H1 (cell line): ENCODE measurements around the gene KIZ. TPM values are rescaled to one million over a fixed set of nuclear protein-coding genes. Genes with fewer than 3 reads are reported as not detected.

Experiments used
- CTCF ChIA-PET: fragments of 300-600 bp; sonication (Branson Sonifier 250); formaldehyde crosslinking; loops from one replicate; lab custom pipeline; 2021; ENCODE audit not compliant: partially characterized antibody; lab: Charles Lee
- POLR2A ChIA-PET: fragments of 300-600 bp; sonication (Branson Sonifier 250); formaldehyde crosslinking; loops from one replicate; lab custom pipeline; 2021; ENCODE audit warnings: inconsistent platforms; ENCODE audit not compliant: partially characterized antibody; lab: Charles Lee
- DNase-seq, 2 experiments: peaks; one replicate each; pipeline versions ENCODE4 v3.0.0 to v3.0.0-alpha.2; 2010 to 2022; ENCODE audit warnings: low spot score in 2 of 2, low read depth in 1 of 2, mixed read lengths in 1 of 2
- FAIRE-seq: peaks from 2 replicates; lab custom pipeline; 2011; peaks lifted over from hg19 to GRCh38; lab: Jason Lieb, UNC
- H2AFZ ChIP-seq: 2 replicates; pipeline ENCODE4 v1.8.1; 2012; ENCODE audit warnings: low read length, inconsistent platforms
- H2AK5ac ChIP-seq: 2 replicates; pipeline ENCODE4 v1.6.1; 2013; ENCODE audit warnings: low read depth, low read length
- H2BK120ac ChIP-seq: replicated peaks from 2 replicates; pipeline ENCODE3; 2013; ENCODE audit warnings: low read depth, low read length, inconsistent platforms
- H2BK12ac ChIP-seq: 2 replicates; pipeline ENCODE4 v1.6.1; 2013; ENCODE audit warnings: low read depth, low read length
- H2BK15ac ChIP-seq: 2 replicates; pipeline ENCODE4 v1.6.1; 2013; ENCODE audit warnings: low read length
- H2BK20ac ChIP-seq: 2 replicates; pipeline ENCODE4 v1.6.1; 2013; ENCODE audit warnings: low read length
- H2BK5ac ChIP-seq: 2 replicates; pipeline ENCODE4 v1.6.1; 2013; ENCODE audit warnings: low read depth, low read length
- H3K14ac ChIP-seq: 2 replicates; pipeline ENCODE4 v1.6.1; 2013; ENCODE audit warnings: inconsistent platforms; ENCODE audit not compliant: insufficient read length
- H3K18ac ChIP-seq: 2 replicates; pipeline ENCODE4 v1.6.1; 2013; ENCODE audit warnings: low read length; ENCODE audit errors: extremely low read depth
- H3K23ac ChIP-seq: 2 replicates; pipeline ENCODE4 v1.6.1; 2013; ENCODE audit warnings: inconsistent platforms; ENCODE audit not compliant: insufficient read length
- H3K23me2 ChIP-seq: 2 replicates; pipeline ENCODE4 v1.6.1; 2013; ENCODE audit warnings: low read depth, low read length
- H3K27ac ChIP-seq: 2 replicates; pipeline ENCODE4 v1.6.1; 2011; ENCODE audit warnings: low read depth, low read length, inconsistent platforms
- H3K27me3 ChIP-seq, 4 experiments: replicated peaks in 1 of 4; 1 replicate in 1 of 4; 2 replicates in 3 of 4; pipeline versions ENCODE4 v1.6.1 to v1.8.1; 2011 to 2013; ENCODE audit warnings: low read length in 3 of 4, mild to moderate bottlenecking in 3 of 4, inconsistent platforms in 2 of 4, mixed read lengths in 2 of 4, moderate library complexity in 1 of 4; ENCODE audit not compliant: control insufficient read depth in 3 of 4, insufficient read depth in 3 of 4; ENCODE audit errors: extremely low read depth in 1 of 4
- H3K36me3 ChIP-seq, 4 experiments: 2 replicates each; pipeline versions ENCODE4 v1.6.1 to v1.8.1; 2011 to 2013; ENCODE audit warnings: mild to moderate bottlenecking in 4 of 4, low read length in 3 of 4, moderate library complexity in 2 of 4, control low read depth in 1 of 4, inconsistent platforms in 1 of 4; ENCODE audit not compliant: insufficient read depth in 4 of 4, control insufficient read depth in 2 of 4
- H3K4ac ChIP-seq: replicated peaks from 2 replicates; pipeline ENCODE3; 2013; ENCODE audit warnings: low read length, low read depth, mixed read lengths, inconsistent platforms; ENCODE audit not compliant: insufficient read length
- H3K4me1 ChIP-seq, 4 experiments: replicated peaks in 1 of 4; 1 replicate in 1 of 4; 2 replicates in 3 of 4; pipeline versions ENCODE4 v1.6.1 to v1.8.1; 2011 to 2013; ENCODE audit warnings: low read length in 3 of 4, inconsistent platforms in 2 of 4, mixed read lengths in 1 of 4; ENCODE audit not compliant: insufficient read depth in 4 of 4, control insufficient read depth in 3 of 4
- H3K4me2 ChIP-seq, 2 experiments: 2 replicates each; pipeline versions ENCODE4 v1.6.1 to v1.8.1; 2011 to 2013; ENCODE audit warnings: low read depth in 2 of 2, low read length in 2 of 2, control low read depth in 1 of 2, inconsistent platforms in 1 of 2, mild to moderate bottlenecking in 1 of 2; ENCODE audit not compliant: insufficient read depth in 1 of 2
- H3K4me3 ChIP-seq, 4 experiments: fragments of 200-600, 300-600 bp in 1 of 4; sonication (generic), shearing (Covaris generic), sonication (Bioruptor Twin) in 1 of 4; 2 replicates each; pipeline versions ENCODE4 v1.5.1 to v1.8.1; 2011 to 2016; ENCODE audit warnings: low read length in 4 of 4, low read depth in 3 of 4, control low read depth in 2 of 4, inconsistent platforms in 2 of 4, mild to moderate bottlenecking in 2 of 4, mixed read lengths in 1 of 4, moderate library complexity in 1 of 4; ENCODE audit not compliant: insufficient read depth in 2 of 4; ENCODE audit errors: extremely low read depth in 1 of 4
- H3K56ac ChIP-seq: replicated peaks from 2 replicates; pipeline ENCODE3; 2013; ENCODE audit warnings: low read depth, mild to moderate bottlenecking, mixed read lengths, low read length, inconsistent platforms; ENCODE audit not compliant: insufficient read length
- H3K79me1 ChIP-seq: 2 replicates; pipeline ENCODE4 v1.6.1; 2013; ENCODE audit warnings: low read depth, low read length, control low read depth
- H3K79me2 ChIP-seq, 2 experiments: 2 replicates each; pipeline versions ENCODE4 v1.6.1 to v1.8.1; 2012 to 2013; ENCODE audit warnings: low read length in 2 of 2, mild to moderate bottlenecking in 2 of 2, inconsistent platforms in 1 of 2; ENCODE audit not compliant: insufficient read depth in 2 of 2, control insufficient read depth in 1 of 2
- H3K9ac ChIP-seq, 4 experiments: replicated peaks in 1 of 4; 1 replicate in 1 of 4; 2 replicates in 3 of 4; pipeline versions ENCODE4 v1.6.1 to v1.8.1; 2011 to 2013; ENCODE audit warnings: low read depth in 3 of 4, low read length in 3 of 4, control low read depth in 2 of 4, mild to moderate bottlenecking in 2 of 4, moderate library complexity in 2 of 4, inconsistent platforms in 1 of 4; ENCODE audit errors: extremely low read depth in 1 of 4
- H3K9me3 ChIP-seq, 2 experiments: 2 replicates each; pipeline versions ENCODE4 v1.6.1 to v1.8.1; 2012 to 2013; ENCODE audit warnings: mild to moderate bottlenecking in 2 of 2, moderate library complexity in 2 of 2, control low read depth in 1 of 2, inconsistent platforms in 1 of 2, low read depth in 1 of 2, low read length in 1 of 2, mixed read lengths in 1 of 2; ENCODE audit not compliant: insufficient read depth in 2 of 2
- H4K20me1 ChIP-seq, 2 experiments: replicated peaks in 1 of 2; 2 replicates each; pipeline versions ENCODE3 to v1.8.1; 2011 to 2013; ENCODE audit warnings: inconsistent platforms in 2 of 2, low read length in 2 of 2, mild to moderate bottlenecking in 1 of 2; ENCODE audit not compliant: insufficient read depth in 2 of 2, control insufficient read depth in 1 of 2
- H4K5ac ChIP-seq: 2 replicates; pipeline ENCODE4 v1.6.1; 2013; ENCODE audit warnings: low read length, low read depth, mixed read lengths, inconsistent platforms; ENCODE audit not compliant: insufficient read length
- H4K8ac ChIP-seq: 2 replicates; pipeline ENCODE4 v1.8.0; 2013; ENCODE audit warnings: mild to moderate bottlenecking, moderate library complexity, low read length, inconsistent platforms; ENCODE audit not compliant: insufficient read depth; ENCODE audit errors: extremely low read depth
- H4K91ac ChIP-seq: replicated peaks from 2 replicates; pipeline ENCODE3; 2013; ENCODE audit warnings: low read length, mixed read lengths, inconsistent platforms; ENCODE audit not compliant: insufficient read length
- CBX5 ChIP-seq: fragments of 300-800, 300-1000 bp; sonication (generic); IDR thresholded peaks from 2 replicates; pipeline ENCODE4 v1.7.1; 2016; ENCODE audit warnings: antibody characterized with exemption, low read length, low read depth
- CHD2 ChIP-seq: IDR thresholded peaks from 2 replicates; pipeline ENCODE4 v1.6.1; 2012; ENCODE audit warnings: low read length, improper control_type of control experiment
- CTBP2 ChIP-seq: IDR thresholded peaks from 2 replicates; pipeline ENCODE4 v1.7.0; 2011; ENCODE audit warnings: borderline replicate concordance, mild to moderate bottlenecking, moderate library complexity, mixed read lengths, low read length; ENCODE audit not compliant: insufficient read depth, insufficient read length
- RNF2 ChIP-seq: fragments of 200-900, 300-1000 bp; sonication (generic); IDR thresholded peaks from 2 replicates; pipeline ENCODE4 v1.7.1; 2016; ENCODE audit warnings: borderline replicate concordance, low read depth, mild to moderate bottlenecking, antibody characterized with exemption, low read length; ENCODE audit not compliant: poor library complexity, severe bottlenecking; ENCODE audit errors: missing control alignments
- SP2 ChIP-seq: IDR thresholded peaks from 2 replicates; pipeline ENCODE4 v1.6.1; 2012; ENCODE audit warnings: mild to moderate bottlenecking, low read length, inconsistent platforms
- SRF ChIP-seq: IDR thresholded peaks from 2 replicates; pipeline ENCODE4 v1.6.1; 2011; ENCODE audit warnings: mild to moderate bottlenecking, low read depth, low read length, moderate library complexity
- TBP ChIP-seq: IDR thresholded peaks from 2 replicates; pipeline ENCODE4 v1.6.1; 2011; ENCODE audit warnings: low read depth, low read length, improper control_type of control experiment
- TEAD4 ChIP-seq: IDR thresholded peaks from 2 replicates; pipeline ENCODE4 v1.6.1; 2012; ENCODE audit warnings: low read depth, low read length, inconsistent platforms, mixed read lengths
- WGBS, 2 experiments: shearing (Covaris generic) in 1 of 2; methylation state at CpG; one replicate each; pipeline versions ENCODE4 v1.1.6 to v1.1.7; 2013 to 2015; ENCODE audit warnings: low lambda C conversion rate in 2 of 2, mixed read lengths in 2 of 2, inconsistent platforms in 1 of 2, low coverage in 1 of 2, missing lambda C conversion rate in 1 of 2; ENCODE audit not compliant: insufficient replicate concordance in 2 of 2, insufficient coverage in 1 of 2, insufficient read length in 1 of 2; ENCODE audit errors: extremely low coverage in 1 of 2, missing lambda C conversion rate in 1 of 2; 5-methylcytosine and 5-hydroxymethylcytosine counted together
- polyA plus RNA-seq, 7 experiments: library from polyadenylated mRNA; depleted of rRNA in 3 of 7; stranded (reverse) in 5 of 7; unstranded in 2 of 7; fragments of >200 nt in 5 of 7; fragments of 200-250 nt in 2 of 7; gene quantifications; 1 replicate in 5 of 7; 2 replicates in 1 of 7; 4 replicates in 1 of 7; pipeline versions ENCODE4 v1.2.1 to v1.2.3, GENCODE V29; 2011 to 2013; ENCODE audit warnings: missing spikeins in 2 of 7, mixed read lengths in 2 of 7
- total RNA-seq: library from RNA; stranded (reverse); fragmentation: NEBNext Ultra II Directional; extraction: Animal tissue kit (Norgen Biotek cat#: 25700); gene quantifications from 2 replicates; pipeline ENCODE4 v1.2.1, GENCODE V29; 2021
- TF ChIP-seq, protein P1 (sequence below): IDR thresholded peaks from 2 replicates; pipeline ENCODE4 v1.6.1; 2011; ENCODE audit warnings: low read length, improper control_type of control experiment
- TF ChIP-seq, protein P2 (sequence below): IDR thresholded peaks from 2 replicates; pipeline ENCODE4 v1.6.1; 2011; ENCODE audit warnings: low read depth, mild to moderate bottlenecking, low read length; ENCODE audit not compliant: insufficient read depth

The KIZ gene
- total and polyA plus RNA-seq, 2 of the 8 experiments (the other 6 are each of a cell fraction or from before 2014, with no cell fraction given): 13.0 to 51.7 TPM

DNA sequence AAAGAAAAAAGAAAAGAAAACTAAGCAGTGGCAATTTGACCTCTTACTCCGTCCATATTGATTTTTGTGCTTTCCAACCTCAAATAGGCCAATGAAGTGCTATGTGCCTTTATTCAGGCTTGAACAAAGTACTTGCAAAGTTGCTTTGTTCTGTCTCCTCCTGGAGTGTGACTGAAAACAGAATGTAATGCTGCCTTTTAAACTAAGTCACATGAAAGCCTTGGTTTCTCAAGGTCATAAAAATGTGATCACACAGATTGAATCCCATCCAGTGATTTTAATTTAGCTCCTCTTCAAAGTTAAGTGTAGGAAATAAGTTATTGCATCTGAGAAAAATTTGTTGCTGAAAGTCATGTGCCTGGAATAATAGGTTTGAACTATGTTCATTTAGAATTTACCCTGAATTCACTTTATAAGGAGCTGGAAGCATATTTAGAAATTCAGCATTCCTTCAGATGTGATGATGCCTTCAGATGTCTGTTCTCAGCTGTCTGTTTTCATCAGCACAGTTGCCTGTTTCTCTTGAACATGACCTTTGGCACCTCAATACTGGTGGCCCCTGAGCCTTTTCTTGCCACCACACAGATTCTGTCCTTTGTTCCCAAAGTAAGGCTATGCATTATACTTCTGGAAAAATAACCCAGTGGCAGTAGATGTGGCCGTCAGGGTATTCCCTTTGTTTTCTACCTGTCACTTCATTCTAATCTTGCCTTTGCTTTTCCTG, 48.8 kb downstream of the KIZ start:
- H2BK12ac ChIP-seq: no peak overlapping the region
- H3K56ac ChIP-seq: no peak overlapping the region
- H3K9me3 ChIP-seq: no peaks in the 10 kb centered on the region
- H3K4ac ChIP-seq: no peak overlapping the region
- no peaks in the 10 kb centered on the region; a peak in 2 of 8 replicates for H3K36me3 ChIP-seq
- no peak overlapping the region for H2AFZ ChIP-seq
- H3K9ac ChIP-seq: no peak overlapping the region
- ChIA-PET POLR2A (interaction anchor here (0.9 to 5.1 kb wide), 2 partner anchors 10 to 17 kb away, joined by 3 to 22 read pairs; no protein-coding TSS in a partner anchor), CTCF (interaction anchor here (0.9 to 1.7 kb wide), 2 partner anchors 9 to 61 kb away, joined by 3 to 10 read pairs; no protein-coding TSS in a partner anchor)
- H2BK5ac ChIP-seq: no peak overlapping the region
- H3K18ac ChIP-seq: no peak overlapping the region
- no peak overlapping the region for H2BK20ac ChIP-seq
- no peak for DNase-seq
- H3K23me2 ChIP-seq: no peaks in the 10 kb centered on the region
- no peak overlapping the region for H3K14ac ChIP-seq
- no peaks in the 10 kb centered on the region for H3K79me2 ChIP-seq
- no peak overlapping the region for H4K8ac ChIP-seq
- no peak overlapping the region for H2BK120ac ChIP-seq
- no peak overlapping the region for H4K91ac ChIP-seq
- H3K4me2 ChIP-seq: no peak overlapping the region
- H4K20me1 ChIP-seq: no peaks in the 10 kb centered on the region
- WGBS, 2 experiments: 91% methylated on average over 2 of the region's 2 CpGs; no CpG with 5 or more reads in 1 of the 2 experiments
- H2AK5ac ChIP-seq: 0 out of 2 replicates have a peak overlapping the region, but pooled peaks have one; percentile 24
- FAIRE-seq: no peak
- no peak overlapping the region for H3K27ac ChIP-seq
- no peaks in the 10 kb centered on the region for H3K79me1 ChIP-seq
- no peak overlapping the region for H2BK15ac ChIP-seq
- no peaks in the 10 kb centered on the region for H3K27me3 ChIP-seq
- no peak overlapping the region for H3K4me3 ChIP-seq
- no peak overlapping the region for H4K5ac ChIP-seq
- H3K4me1 ChIP-seq: peaks cover 0 to 7% (median 3%) of the 10 kb centered on the region in 4 experiments; a peak in 2 of 7 replicates
- H3K23ac ChIP-seq: no peak overlapping the region
- TF ChIP-seq, protein P1, sequence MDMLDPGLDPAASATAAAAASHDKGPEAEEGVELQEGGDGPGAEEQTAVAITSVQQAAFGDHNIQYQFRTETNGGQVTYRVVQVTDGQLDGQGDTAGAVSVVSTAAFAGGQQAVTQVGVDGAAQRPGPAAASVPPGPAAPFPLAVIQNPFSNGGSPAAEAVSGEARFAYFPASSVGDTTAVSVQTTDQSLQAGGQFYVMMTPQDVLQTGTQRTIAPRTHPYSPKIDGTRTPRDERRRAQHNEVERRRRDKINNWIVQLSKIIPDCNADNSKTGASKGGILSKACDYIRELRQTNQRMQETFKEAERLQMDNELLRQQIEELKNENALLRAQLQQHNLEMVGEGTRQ: no peak
- TF ChIP-seq CHD2 (no peak), RNF2 (no peak), TEAD4 (no peak), SRF (no peak), SP2 (no peak), CBX5 (no peak), CTBP2 (no peak), TBP (no peak)
- TF ChIP-seq, protein P2, sequence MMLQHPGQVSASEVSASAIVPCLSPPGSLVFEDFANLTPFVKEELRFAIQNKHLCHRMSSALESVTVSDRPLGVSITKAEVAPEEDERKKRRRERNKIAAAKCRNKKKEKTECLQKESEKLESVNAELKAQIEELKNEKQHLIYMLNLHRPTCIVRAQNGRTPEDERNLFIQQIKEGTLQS: no peak
